ENCODE results near the gene SORCS2.
A peak's percentile ranks its signal among the peaks of the same experiment; 100 is the strongest.

SORCS2 gene

DNA sequence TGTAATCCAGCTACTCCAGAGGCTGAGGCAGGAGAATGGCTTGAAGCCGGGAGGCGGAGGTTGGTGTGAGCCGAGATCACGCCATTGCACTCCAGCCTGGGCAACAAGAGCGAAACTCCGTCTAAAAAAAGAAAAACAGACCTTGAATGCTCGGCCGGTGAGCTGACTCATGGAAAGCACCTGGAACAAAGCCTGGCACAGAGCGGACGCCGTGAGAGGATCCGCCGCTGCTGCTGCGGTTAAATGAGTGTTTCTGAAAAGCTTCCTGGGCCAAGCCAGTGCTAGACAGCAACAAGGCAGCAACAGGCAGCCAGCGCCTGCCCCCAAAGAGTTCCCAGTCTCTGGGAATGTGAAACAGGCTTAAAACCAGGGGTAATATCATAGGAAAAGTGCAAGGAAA lies 560.9 kb downstream of the SORCS2 start:
- H3K79me2 ChIP-seq (ENCODE audit: insufficient read depth, low read length), result no peaks in the 10 kb centered on the region
- no peak overlapping the region for H3K9ac ChIP-seq (ENCODE audit: low read length)
- TF ChIP-seq, protein P1, sequence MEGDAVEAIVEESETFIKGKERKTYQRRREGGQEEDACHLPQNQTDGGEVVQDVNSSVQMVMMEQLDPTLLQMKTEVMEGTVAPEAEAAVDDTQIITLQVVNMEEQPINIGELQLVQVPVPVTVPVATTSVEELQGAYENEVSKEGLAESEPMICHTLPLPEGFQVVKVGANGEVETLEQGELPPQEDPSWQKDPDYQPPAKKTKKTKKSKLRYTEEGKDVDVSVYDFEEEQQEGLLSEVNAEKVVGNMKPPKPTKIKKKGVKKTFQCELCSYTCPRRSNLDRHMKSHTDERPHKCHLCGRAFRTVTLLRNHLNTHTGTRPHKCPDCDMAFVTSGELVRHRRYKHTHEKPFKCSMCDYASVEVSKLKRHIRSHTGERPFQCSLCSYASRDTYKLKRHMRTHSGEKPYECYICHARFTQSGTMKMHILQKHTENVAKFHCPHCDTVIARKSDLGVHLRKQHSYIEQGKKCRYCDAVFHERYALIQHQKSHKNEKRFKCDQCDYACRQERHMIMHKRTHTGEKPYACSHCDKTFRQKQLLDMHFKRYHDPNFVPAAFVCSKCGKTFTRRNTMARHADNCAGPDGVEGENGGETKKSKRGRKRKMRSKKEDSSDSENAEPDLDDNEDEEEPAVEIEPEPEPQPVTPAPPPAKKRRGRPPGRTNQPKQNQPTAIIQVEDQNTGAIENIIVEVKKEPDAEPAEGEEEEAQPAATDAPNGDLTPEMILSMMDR (IDR thresholded peaks at IDR 0.05; ENCODE audit: low read length), result no peak
- TF ChIP-seq EZH2 (IDR thresholded peaks at IDR 0.05; ENCODE audit: borderline replicate concordance, low read length), result no peak
- H3F3A ChIP-seq (ENCODE audit: insufficient read depth, low read length), result no peaks in the 10 kb centered on the region
- H2AFZ ChIP-seq (ENCODE audit: low read length), result no peak overlapping the region
- H3K27me3 ChIP-seq (ENCODE audit: insufficient read depth, low read length), result no peaks in the 10 kb centered on the region
- H3K36me3 ChIP-seq (ENCODE audit: insufficient read depth, low read length), result no peaks in the 10 kb centered on the region
- H4K20me1 ChIP-seq (ENCODE audit: insufficient read depth, low read length), result no peaks in the 10 kb centered on the region
- H3K4me1 ChIP-seq (ENCODE audit: insufficient read depth, low read length, severe bottlenecking), result no peaks in the 10 kb centered on the region
- no peak overlapping the region for H3K4me2 ChIP-seq (ENCODE audit: low read length)
- no peaks in the 10 kb centered on the region for H3K9me2 ChIP-seq (ENCODE audit: low read depth, low read length)
- no peaks in the 10 kb centered on the region for H3K9me3 ChIP-seq (ENCODE audit: low read length)
- no peak overlapping the region for H3K27ac ChIP-seq (ENCODE audit: low read depth, low read length, poor library complexity, severe bottlenecking)
- H3K4me3 ChIP-seq (ENCODE audit: low read depth, low read length, poor library complexity, severe bottlenecking), result no peak overlapping the region

DNA sequence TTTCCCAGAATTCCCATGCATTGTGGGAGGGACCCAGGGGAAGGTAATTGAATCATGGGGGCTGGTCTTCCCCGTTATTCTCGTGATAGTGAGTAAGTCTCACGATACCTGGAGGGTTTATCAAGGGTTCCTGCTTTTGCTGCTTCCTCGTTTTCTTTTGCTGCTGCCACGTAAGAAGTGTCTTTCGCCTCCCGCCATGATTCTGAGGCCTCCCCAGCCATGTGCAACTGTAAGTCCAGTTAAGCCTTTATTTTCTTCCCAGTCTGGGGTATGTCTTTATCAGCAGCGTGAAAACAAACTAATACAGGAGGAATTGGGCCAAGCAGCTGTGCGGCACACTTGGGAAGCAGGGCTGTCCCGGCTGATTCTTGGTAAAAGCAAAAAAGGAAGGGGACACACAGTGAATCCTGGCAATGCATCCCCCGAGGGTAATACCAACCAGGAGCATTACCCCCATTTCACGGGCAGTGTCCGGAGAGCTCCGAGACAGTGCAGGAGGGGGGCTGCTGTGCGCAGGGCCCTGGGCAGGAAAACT lies 561.7 kb downstream of the SORCS2 start:
- H3K27ac ChIP-seq (ENCODE audit: low read depth, low read length, poor library complexity, severe bottlenecking), result no peak overlapping the region
- H3K36me3 ChIP-seq (ENCODE audit: insufficient read depth, low read length), result no peaks in the 10 kb centered on the region
- no peak for TF ChIP-seq EZH2 (IDR thresholded peaks at IDR 0.05; ENCODE audit: borderline replicate concordance, low read length)
- TF ChIP-seq, protein P1 (IDR thresholded peaks at IDR 0.05; ENCODE audit: low read length), result no peak
- H3K4me2 ChIP-seq (ENCODE audit: low read length), result peak overlapping the region; percentile 34; the same call in 1 of the 2 replicates
- peak overlapping the region; percentile 53; the same call in 1 of the 2 replicates for H3K9ac ChIP-seq (ENCODE audit: low read length)
- no peaks in the 10 kb centered on the region for H4K20me1 ChIP-seq (ENCODE audit: insufficient read depth, low read length)
- no peaks in the 10 kb centered on the region for H3K4me1 ChIP-seq (ENCODE audit: insufficient read depth, low read length, severe bottlenecking)
- no peaks in the 10 kb centered on the region for H3K9me2 ChIP-seq (ENCODE audit: low read depth, low read length)
- H3K4me3 ChIP-seq (ENCODE audit: low read depth, low read length, poor library complexity, severe bottlenecking), result peak overlapping the region; percentile 58
- no peaks in the 10 kb centered on the region for H3K9me3 ChIP-seq (ENCODE audit: low read length)
- no peaks in the 10 kb centered on the region for H3K79me2 ChIP-seq (ENCODE audit: insufficient read depth, low read length)
- H3F3A ChIP-seq (ENCODE audit: insufficient read depth, low read length), result no peaks in the 10 kb centered on the region
- no peak overlapping the region for H2AFZ ChIP-seq (ENCODE audit: low read length)
- no peaks in the 10 kb centered on the region for H3K27me3 ChIP-seq (ENCODE audit: insufficient read depth, low read length)

GRCh38 chr4:7754565-7755262 lies 562.4 kb downstream of the SORCS2 start:
- H3K4me1 ChIP-seq (ENCODE audit: insufficient read depth, low read length, severe bottlenecking), result peaks cover 6% of the 10 kb centered on the region
- no peaks in the 10 kb centered on the region for H3F3A ChIP-seq (ENCODE audit: insufficient read depth, low read length)
- TF ChIP-seq, protein P1 (IDR thresholded peaks at IDR 0.05; ENCODE audit: low read length), result no peak
- no peak for TF ChIP-seq EZH2 (IDR thresholded peaks at IDR 0.05; ENCODE audit: borderline replicate concordance, low read length)
- H3K9me3 ChIP-seq (ENCODE audit: low read length), result no peaks in the 10 kb centered on the region
- peak overlapping the region; percentile 34; the same call in 1 of the 2 replicates for H3K4me2 ChIP-seq (ENCODE audit: low read length)
- no peaks in the 10 kb centered on the region for H4K20me1 ChIP-seq (ENCODE audit: insufficient read depth, low read length)
- H3K9ac ChIP-seq (ENCODE audit: low read length), result peak overlapping the region; percentile 53; the same call in 1 of the 2 replicates
- H3K36me3 ChIP-seq (ENCODE audit: insufficient read depth, low read length), result no peaks in the 10 kb centered on the region
- no peaks in the 10 kb centered on the region for H3K79me2 ChIP-seq (ENCODE audit: insufficient read depth, low read length)
- no peaks in the 10 kb centered on the region for H3K27me3 ChIP-seq (ENCODE audit: insufficient read depth, low read length)
- H3K27ac ChIP-seq (ENCODE audit: low read depth, low read length, poor library complexity, severe bottlenecking), result no peak overlapping the region
- peak overlapping the region; percentile 58 for H3K4me3 ChIP-seq (ENCODE audit: low read depth, low read length, poor library complexity, severe bottlenecking)
- no peaks in the 10 kb centered on the region for H3K9me2 ChIP-seq (ENCODE audit: low read depth, low read length)
- no peak overlapping the region for H2AFZ ChIP-seq (ENCODE audit: low read length)

All from OCI-LY1 (cell line).